Measurements from ENCODE around the gene CBARP. TPM values are rescaled to one million over a fixed set of nuclear protein-coding genes. Genes with fewer than 3 reads are reported as not detected.

Gene CBARP
- total and polyA plus RNA-seq, 9 of the 15 experiments (the other 6 are each of a cell fraction or from before 2014, with no cell fraction given), result 0.03 to 8.9 (median 1.2) TPM; not detected in 1

- H3K36me3 ChIP-seq (ENCODE audit: control insufficient read depth, insufficient read depth, low read length), result peaks cover 42% of the 10 kb centered on the region; the same call in 2 of the 3 replicates
- peak overlapping the region; percentile 21; the same call in 1 of the 2 replicates for H3K4me3 ChIP-seq
- H3K9me3 ChIP-seq (replicated peaks; ENCODE audit: control insufficient read depth, insufficient read depth, low read depth, low read length), result no peaks in the 10 kb centered on the region
- H3K27ac ChIP-seq (ENCODE audit: extremely low read depth, low read depth, low read length), result peak overlapping the region; percentile 69
- H3K27me3 ChIP-seq (ENCODE audit: control insufficient read depth in 2 of 2, insufficient read depth in 2 of 2, low read length in 2 of 2), result no peaks in the 10 kb centered on the region
- CTCF ChIA-PET (ENCODE audit: low intra/inter-chr PET ratio), result interaction anchor here (0.6 to 4.5 kb wide), 2 partner anchors 22 to 127 kb away, joined by 3 to 51 read pairs; no protein-coding TSS in a partner anchor
- DNase-seq (ENCODE audit: extremely low read depth in 1 of 4, low spot score in 3 of 4) (no peak), FAIRE-seq (no peak), ATAC-seq (no peak)
- POLR2A ChIA-PET, result interaction anchor here (0.8 to 5.6 kb wide), 10 partner anchors 8 to 254 kb away, joined by 3 to 90 read pairs (median 4); partner anchors contain the start of genes CIRBP and NDUFS7
- H3K9me1 ChIP-seq (ENCODE audit: control insufficient read depth, insufficient read depth, low read length), result peaks cover 4% of the 10 kb centered on the region
- no peak overlapping the region for H2AFZ ChIP-seq (ENCODE audit: low read depth, low read length)
- H3K9ac ChIP-seq (ENCODE audit: insufficient read depth in 1 of 2, low read depth in 2 of 2, low read length in 2 of 2), result peak overlapping the region; percentile 50 to 98; a peak in 3 of 4 replicates
- H4K20me1 ChIP-seq (replicated peaks; ENCODE audit: control insufficient read depth, insufficient read depth, low read length), result 0 out of 2 replicates have a peak, but pooled peaks cover 5% of the 10 kb centered on the region
- H3K4me2 ChIP-seq (ENCODE audit: insufficient read depth, low read length), result peak overlapping the region; percentile 96
- no TSS peak for BruUV-seq (replicated peaks)
- 46% methylated on average over 27 of the region's 31 CpGs for WGBS (ENCODE audit: insufficient coverage, low coverage, missing lambda C conversion rate)
- peaks cover 46% of the 10 kb centered on the region for H3K79me2 ChIP-seq (ENCODE audit: control insufficient read depth, insufficient read depth, low read length)
- intact Hi-C loops (cut with micrococcal nuclease) (loop anchor here (1.0 to 5.0 kb wide), 2 partner anchors 21 to 383 kb away; no protein-coding TSS in a partner anchor), in situ Hi-C loops (cut with MboI) (loop anchor here (5.0 to 25.0 kb wide), 2 partner anchors 323 to 483 kb away; partner anchors contain the start of gene MISP)
- H3K4me1 ChIP-seq (replicated peaks in 1 of 2; ENCODE audit: control insufficient read depth in 2 of 2, insufficient read depth in 2 of 2, low read length in 2 of 2), result peaks cover 49 to 95% of the 10 kb centered on the region in 2 experiments
- TF ChIP-seq PRPF4 (IDR thresholded peaks at IDR 0.05; ENCODE audit: insufficient read depth, low read depth, low read length, poor library complexity, severe bottlenecking) (no peak), RUNX1 (IDR thresholded peaks at IDR 0.05; ENCODE audit: low read depth) (no peak), NR2C2 (CRISPR knock-in tag; IDR thresholded peaks at IDR 0.05) (no peak), NR2C2 (tag; IDR thresholded peaks at IDR 0.05) (peak; percentile 44; the same call in 1 of the 2 replicates), JUN (IDR thresholded peaks at IDR 0.05; ENCODE audit: borderline replicate concordance, low read depth, low read length) (no peak), JUN (CRISPR knock-in tag; IDR thresholded peaks at IDR 0.05; ENCODE audit: borderline replicate concordance) (no peak), HOMEZ (CRISPR knock-in tag; IDR thresholded peaks at IDR 0.05) (no peak), STAT5B (CRISPR knock-in tag; IDR thresholded peaks at IDR 0.05) (no peak), ZBTB40 (IDR thresholded peaks at IDR 0.05) (no peak), ZBTB40 (CRISPR knock-in tag; IDR thresholded peaks at IDR 0.05) (no peak)
These were observed 7.1 kb upstream of the CBARP start for GRCh38 chr19:1244693-1245451.

All from K562 (cell line).